Panc1 (cell line): Measurements from ENCODE around the gene ZSCAN12.

Source experiments
- CTCF ChIP-seq: fragments of 450-650 bp; IDR thresholded peaks from 2 replicates; pipeline ENCODE4 v1.5.1; 2017; ENCODE audit warnings: mild to moderate bottlenecking
- POLR2AphosphoS5 ChIP-seq: IDR thresholded peaks from 2 replicates; pipeline ENCODE4 v1.6.1; 2012; ENCODE audit warnings: mild to moderate bottlenecking, low read depth, low read length, moderate library complexity
- SIN3A ChIP-seq: IDR thresholded peaks from 2 replicates; pipeline ENCODE4 v1.6.1; 2012; ENCODE audit warnings: low read depth, mild to moderate bottlenecking, low read length, moderate library complexity, borderline replicate concordance; ENCODE audit not compliant: insufficient read depth
- TCF7L2 ChIP-seq: IDR thresholded peaks from 2 replicates; pipeline ENCODE4 v1.6.1; 2011; ENCODE audit warnings: mild to moderate bottlenecking, low read depth, low read length, inconsistent platforms
- TF ChIP-seq, protein P1 (sequence below), 2 experiments: IDR thresholded peaks; 2 replicates each; pipeline ENCODE4 v1.6.1; 2011 to 2012; ENCODE audit warnings: low read depth in 2 of 2, control low read depth in 1 of 2, low read length in 1 of 2, mild to moderate bottlenecking in 1 of 2, moderate library complexity in 1 of 2; ENCODE audit not compliant: insufficient read depth in 1 of 2

- TF ChIP-seq CTCF, result no peak
- TF ChIP-seq TCF7L2, result no peak
- no peak for TF ChIP-seq SIN3A
- TF ChIP-seq, protein P1, sequence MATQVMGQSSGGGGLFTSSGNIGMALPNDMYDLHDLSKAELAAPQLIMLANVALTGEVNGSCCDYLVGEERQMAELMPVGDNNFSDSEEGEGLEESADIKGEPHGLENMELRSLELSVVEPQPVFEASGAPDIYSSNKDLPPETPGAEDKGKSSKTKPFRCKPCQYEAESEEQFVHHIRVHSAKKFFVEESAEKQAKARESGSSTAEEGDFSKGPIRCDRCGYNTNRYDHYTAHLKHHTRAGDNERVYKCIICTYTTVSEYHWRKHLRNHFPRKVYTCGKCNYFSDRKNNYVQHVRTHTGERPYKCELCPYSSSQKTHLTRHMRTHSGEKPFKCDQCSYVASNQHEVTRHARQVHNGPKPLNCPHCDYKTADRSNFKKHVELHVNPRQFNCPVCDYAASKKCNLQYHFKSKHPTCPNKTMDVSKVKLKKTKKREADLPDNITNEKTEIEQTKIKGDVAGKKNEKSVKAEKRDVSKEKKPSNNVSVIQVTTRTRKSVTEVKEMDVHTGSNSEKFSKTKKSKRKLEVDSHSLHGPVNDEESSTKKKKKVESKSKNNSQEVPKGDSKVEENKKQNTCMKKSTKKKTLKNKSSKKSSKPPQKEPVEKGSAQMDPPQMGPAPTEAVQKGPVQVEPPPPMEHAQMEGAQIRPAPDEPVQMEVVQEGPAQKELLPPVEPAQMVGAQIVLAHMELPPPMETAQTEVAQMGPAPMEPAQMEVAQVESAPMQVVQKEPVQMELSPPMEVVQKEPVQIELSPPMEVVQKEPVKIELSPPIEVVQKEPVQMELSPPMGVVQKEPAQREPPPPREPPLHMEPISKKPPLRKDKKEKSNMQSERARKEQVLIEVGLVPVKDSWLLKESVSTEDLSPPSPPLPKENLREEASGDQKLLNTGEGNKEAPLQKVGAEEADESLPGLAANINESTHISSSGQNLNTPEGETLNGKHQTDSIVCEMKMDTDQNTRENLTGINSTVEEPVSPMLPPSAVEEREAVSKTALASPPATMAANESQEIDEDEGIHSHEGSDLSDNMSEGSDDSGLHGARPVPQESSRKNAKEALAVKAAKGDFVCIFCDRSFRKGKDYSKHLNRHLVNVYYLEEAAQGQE (IDR thresholded peaks at IDR 0.05; ENCODE audit: insufficient read depth in 1 of 2, low read depth in 2 of 2, low read length in 1 of 2), result no peak
- no peak for TF ChIP-seq POLR2AphosphoS5
Measured at GRCh38 chr6:28343898-28344677, 55.5 kb downstream of the ZSCAN12 start.
